A549 (cell line): Measurements from ENCODE around the gene CREBL2.

Experiments used
- GATA3 ChIP-seq: IDR thresholded peaks from 2 replicates; pipeline ENCODE4 v1.6.1; 2012; ENCODE audit warnings: borderline replicate concordance
- NFE2L2 ChIP-seq: fragments of 150-350 bp; conservative IDR thresholded peaks from 2 replicates; pipeline ENCODE4 v1.6.1; 2014; ENCODE audit warnings: low read length
- POLR2A ChIP-seq: IDR thresholded peaks from 2 replicates; pipeline ENCODE4 v1.6.1; 2012; ENCODE audit warnings: mild to moderate bottlenecking, low read length
- RCOR1 ChIP-seq: fragments of 150-350 bp; IDR thresholded peaks from 2 replicates; pipeline ENCODE4 v1.6.1; 2014; ENCODE audit warnings: antibody characterized with exemption, low read length, low read depth
- TF ChIP-seq, protein P1 (sequence below): fragments of >200 bp; sonication (Bioruptor Twin); formaldehyde crosslinking; IDR thresholded peaks from 3 replicates; pipeline ENCODE4 v1.5.1; 2016

DNA sequence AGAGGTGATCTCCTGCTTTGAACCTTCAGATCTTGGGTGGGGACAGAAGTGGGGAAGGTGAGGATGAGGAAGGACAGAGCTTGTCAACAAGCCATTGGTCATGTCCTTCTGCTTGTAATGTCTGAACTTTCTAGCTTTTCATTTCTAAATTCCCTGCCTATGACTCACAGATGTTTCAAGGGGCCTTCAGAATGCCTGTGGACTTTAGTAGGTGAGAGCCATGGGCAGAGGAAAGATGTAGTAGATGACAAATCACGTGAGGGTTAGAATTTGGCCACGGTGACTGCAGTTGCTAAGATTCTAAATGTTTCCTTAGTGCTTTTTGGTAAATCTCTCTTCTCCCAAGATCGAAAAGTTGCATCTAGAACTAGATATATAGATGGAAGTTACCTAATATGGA, 18.7 kb upstream of the CREBL2 start:
- TF ChIP-seq, protein P1, sequence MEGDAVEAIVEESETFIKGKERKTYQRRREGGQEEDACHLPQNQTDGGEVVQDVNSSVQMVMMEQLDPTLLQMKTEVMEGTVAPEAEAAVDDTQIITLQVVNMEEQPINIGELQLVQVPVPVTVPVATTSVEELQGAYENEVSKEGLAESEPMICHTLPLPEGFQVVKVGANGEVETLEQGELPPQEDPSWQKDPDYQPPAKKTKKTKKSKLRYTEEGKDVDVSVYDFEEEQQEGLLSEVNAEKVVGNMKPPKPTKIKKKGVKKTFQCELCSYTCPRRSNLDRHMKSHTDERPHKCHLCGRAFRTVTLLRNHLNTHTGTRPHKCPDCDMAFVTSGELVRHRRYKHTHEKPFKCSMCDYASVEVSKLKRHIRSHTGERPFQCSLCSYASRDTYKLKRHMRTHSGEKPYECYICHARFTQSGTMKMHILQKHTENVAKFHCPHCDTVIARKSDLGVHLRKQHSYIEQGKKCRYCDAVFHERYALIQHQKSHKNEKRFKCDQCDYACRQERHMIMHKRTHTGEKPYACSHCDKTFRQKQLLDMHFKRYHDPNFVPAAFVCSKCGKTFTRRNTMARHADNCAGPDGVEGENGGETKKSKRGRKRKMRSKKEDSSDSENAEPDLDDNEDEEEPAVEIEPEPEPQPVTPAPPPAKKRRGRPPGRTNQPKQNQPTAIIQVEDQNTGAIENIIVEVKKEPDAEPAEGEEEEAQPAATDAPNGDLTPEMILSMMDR: no peak
- TF ChIP-seq RCOR1 (no peak), GATA3 (no peak; the same call in 1 of the 2 replicates), POLR2A (no peak), NFE2L2 (no peak)
